Measurements from ENCODE around the gene RPL7A. TPM values are rescaled to one million over a fixed set of nuclear protein-coding genes. Genes with fewer than 3 reads are reported as not detected.

RPL7A gene
- total RNA-seq, 1 donor from 2014 or later = 3,393 TPM

DNA sequence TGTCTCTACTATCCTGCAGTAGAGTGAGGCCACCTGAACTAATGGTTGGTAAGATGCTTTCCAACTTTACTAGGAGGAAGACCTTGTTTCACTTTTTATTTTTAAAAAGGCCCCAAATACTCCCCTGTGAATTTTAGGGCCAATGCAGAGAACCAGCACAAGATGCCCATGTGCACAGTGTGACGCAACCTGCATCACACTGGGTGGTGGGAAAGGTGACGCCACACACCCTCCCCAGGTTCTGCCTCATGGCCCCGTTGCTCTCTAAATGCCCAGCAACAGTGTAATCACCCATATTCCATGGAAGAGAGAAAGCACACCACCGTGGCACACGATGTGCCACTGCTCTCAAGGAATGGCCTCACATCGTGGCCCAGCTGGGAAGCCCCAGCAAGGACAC is 21.4 kb downstream of the RPL7A start:
- H3K4me3 ChIP-seq (ENCODE audit: low read depth, low read length) = no peak overlapping the region
- no peak for DNase-seq (ENCODE audit: low read depth)
- no peak for TF ChIP-seq CTCF (conservative IDR thresholded peaks at IDR 0.05; ENCODE audit: low read depth, low read length)

GRCh38 chr9:133369933-133370332 is 21.9 kb downstream of the RPL7A start:
- no peak for DNase-seq (ENCODE audit: low read depth)
- no peak overlapping the region for H3K4me3 ChIP-seq (ENCODE audit: low read depth, low read length)
- no peak for TF ChIP-seq CTCF (conservative IDR thresholded peaks at IDR 0.05; ENCODE audit: low read depth, low read length)

DNA sequence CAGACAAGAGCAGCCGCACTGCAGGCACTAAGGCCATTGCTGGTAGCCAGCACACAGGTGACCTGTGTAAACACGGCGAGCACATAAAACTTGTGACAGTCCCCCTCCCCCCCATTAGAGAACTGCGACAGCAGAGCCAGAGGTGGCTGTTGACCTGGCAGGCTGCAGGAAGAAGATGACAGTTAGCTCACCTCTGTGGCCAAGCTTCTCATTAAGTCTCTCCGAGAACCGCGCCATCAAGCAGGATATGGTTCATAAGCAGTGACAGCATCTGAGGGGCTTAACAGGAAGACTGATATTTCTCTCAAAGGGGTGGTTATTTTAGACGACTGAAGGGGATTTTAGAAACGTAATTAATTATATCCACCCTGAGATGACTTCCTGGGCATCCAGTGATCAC is 22.7 kb downstream of the RPL7A start:
- H3K4me3 ChIP-seq (ENCODE audit: low read depth, low read length) = no peak overlapping the region
- no peak for DNase-seq (ENCODE audit: low read depth)
- TF ChIP-seq CTCF (conservative IDR thresholded peaks at IDR 0.05; ENCODE audit: low read depth, low read length) = no peak

GRCh38 chr9:133371261-133371711 is 23.3 kb downstream of the RPL7A start:
- H3K4me3 ChIP-seq (ENCODE audit: low read depth, low read length) = no peak overlapping the region
- TF ChIP-seq CTCF (conservative IDR thresholded peaks at IDR 0.05; ENCODE audit: low read depth, low read length) = peak; percentile 9
- no peak for DNase-seq (ENCODE audit: low read depth)

- no peak for TF ChIP-seq CTCF (conservative IDR thresholded peaks at IDR 0.05; ENCODE audit: low read depth, low read length)
- H3K4me3 ChIP-seq (ENCODE audit: low read depth, low read length) = no peak overlapping the region
- no peak for DNase-seq (ENCODE audit: low read depth)
Observed at GRCh38 chr9:133372144-133372543, 24.1 kb downstream of the RPL7A start.

- no peak for TF ChIP-seq CTCF (conservative IDR thresholded peaks at IDR 0.05; ENCODE audit: low read depth, low read length)
- peak overlapping the region; percentile 97 for H3K4me3 ChIP-seq (ENCODE audit: low read depth, low read length)
- no peak for DNase-seq (ENCODE audit: low read depth)
Observed at GRCh38 chr9:133374612-133375115, 26.6 kb downstream of the RPL7A start.

DNA sequence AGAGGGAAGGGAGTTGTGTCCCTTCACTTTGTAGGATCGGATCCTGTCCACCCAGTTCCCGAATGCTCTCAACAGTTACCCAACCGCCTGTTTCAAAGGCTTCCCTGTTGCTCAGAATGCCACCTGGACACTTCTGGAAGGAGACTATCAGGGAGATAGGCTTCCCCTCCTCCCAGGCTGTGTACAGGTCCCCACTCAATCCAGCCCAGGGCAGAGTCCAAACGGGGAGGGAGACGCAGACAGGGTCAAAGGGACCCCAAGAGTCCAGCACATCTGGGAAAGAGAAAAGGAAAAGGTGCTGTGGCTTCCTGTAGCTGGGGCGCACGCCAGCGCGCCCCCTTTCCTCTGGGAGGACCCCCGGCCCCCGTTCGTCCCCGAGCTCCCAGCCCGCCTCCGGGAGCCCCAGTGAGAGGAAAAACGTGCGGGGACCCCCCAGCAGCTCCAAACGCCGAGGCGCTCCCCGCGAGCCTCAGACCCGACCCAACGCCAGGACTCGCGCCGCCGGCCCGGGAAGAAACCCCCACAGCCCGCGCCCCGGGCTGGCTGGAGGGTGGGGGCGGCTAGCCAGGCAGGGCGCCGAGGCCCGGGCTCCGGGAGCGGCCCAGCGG is 27.2 kb downstream of the RPL7A start:
- H3K4me3 ChIP-seq (ENCODE audit: low read depth, low read length) = peak overlapping the region; percentile 97
- no peak for DNase-seq (ENCODE audit: low read depth)
- peak; percentile 24 for TF ChIP-seq CTCF (conservative IDR thresholded peaks at IDR 0.05; ENCODE audit: low read depth, low read length)
